B cell (primary cell): ENCODE measurements around the gene DNM2. TPM values are rescaled to one million over a fixed set of nuclear protein-coding genes. Genes with fewer than 3 reads are reported as not detected.

Experiments used
- ATAC-seq: fragments of 200-7000 bp; cut with Tn5 transposase; one replicate; pipeline ENCODE4 v1.10.0; 2021; ENCODE audit warnings: low read depth, mild to moderate bottlenecking, moderate number of reproducible peaks, moderate library complexity
- CTCF ChIA-PET: fragments of 350-600 bp; sonication (Branson Sonifier 250); formaldehyde crosslinking; loops from one replicate; lab custom pipeline; 2021; ENCODE audit warnings: antibody characterized with exemption, inconsistent platforms; lab: Charles Lee
- POLR2A ChIA-PET: fragments of 350-600 bp; sonication (Branson Sonifier 250); formaldehyde crosslinking; loops from one replicate; lab custom pipeline; 2021; ENCODE audit warnings: antibody characterized with exemption; lab: Charles Lee
- DNase-seq: peaks from one replicate; pipeline ENCODE4 v3.0.0; 2013
- H2AFZ ChIP-seq: 2 replicates; pipeline ENCODE4 v1.6.1; 2012; ENCODE audit warnings: mild to moderate bottlenecking, low read depth, low read length; ENCODE audit not compliant: insufficient read depth, poor library complexity, severe bottlenecking
- H3K27ac ChIP-seq, 2 donors: 1 replicate in 1 of 2; 2 replicates in 1 of 2; pipeline ENCODE4 v1.5.1; 2012 to 2013; ENCODE audit warnings: low read length in 2 of 2, mild to moderate bottlenecking in 2 of 2, moderate library complexity in 1 of 2
- H3K27me3 ChIP-seq, 4 experiments: fragments of 200-600 bp in 1 of 4; sonication (generic) in 1 of 4; replicated peaks in 1 of 4; 1 replicate in 2 of 4; 2 replicates in 2 of 4; pipeline versions ENCODE4 v1.6.1 to v1.7.0; 2013 to 2016; ENCODE audit warnings: low read length in 3 of 4, mild to moderate bottlenecking in 2 of 4, mixed read lengths in 1 of 4, moderate library complexity in 1 of 4; ENCODE audit not compliant: insufficient read depth in 4 of 4, control insufficient read depth in 3 of 4; ENCODE audit errors: control extremely low read depth in 1 of 4
- H3K36me3 ChIP-seq, 2 experiments: replicated peaks in 1 of 2; 1 replicate in 1 of 2; 2 replicates in 1 of 2; pipeline versions ENCODE4 v1.6.1 to v1.7.1; 2013; ENCODE audit warnings: low read length in 1 of 2; ENCODE audit not compliant: insufficient read depth in 2 of 2, control insufficient read depth in 1 of 2; ENCODE audit errors: control extremely low read depth in 1 of 2, extremely low read depth in 1 of 2
- H3K4me1 ChIP-seq, 2 donors: fragments of 200-600 bp in 1 of 2; sonication (generic) in 1 of 2; 1 replicate in 1 of 2; 2 replicates in 1 of 2; pipeline versions ENCODE4 v1.5.1 to v1.6.1; 2013 to 2017; ENCODE audit warnings: low read length in 2 of 2; ENCODE audit not compliant: control insufficient read depth in 2 of 2, insufficient read depth in 2 of 2
- H3K4me2 ChIP-seq: replicated peaks from 2 replicates; pipeline ENCODE3; 2012; ENCODE audit warnings: mild to moderate bottlenecking, low read depth, low read length; ENCODE audit not compliant: poor library complexity, severe bottlenecking
- H3K4me3 ChIP-seq, 5 experiments: fragments of 200-600 bp in 1 of 5; sonication (generic) in 1 of 5; 1 replicate in 3 of 5; 2 replicates in 2 of 5; pipeline versions ENCODE4 v1.5.1 to v1.7.0; 2011 to 2016; ENCODE audit warnings: low read length in 4 of 5, mild to moderate bottlenecking in 4 of 5, low read depth in 2 of 5, control low read depth in 1 of 5, moderate library complexity in 1 of 5; ENCODE audit not compliant: insufficient read depth in 1 of 5; ENCODE audit errors: control extremely low read depth in 1 of 5, extremely low read depth in 1 of 5
- H3K79me2 ChIP-seq: fragments of 200-600 bp; sonication (generic); one replicate; pipeline ENCODE4 v1.6.0; 2016; ENCODE audit warnings: low read length; ENCODE audit not compliant: control insufficient read depth, insufficient read depth
- H3K9ac ChIP-seq: fragments of 200-600 bp; sonication (generic); 2 replicates; pipeline ENCODE4 v1.6.1; 2017; ENCODE audit warnings: mild to moderate bottlenecking, low read length, moderate library complexity
- H3K9me3 ChIP-seq, 3 donors: one replicate each; pipeline versions ENCODE4 v1.6.1 to v1.7.1; 2013; ENCODE audit warnings: low read length in 2 of 3; ENCODE audit not compliant: control insufficient read depth in 2 of 3, insufficient read depth in 1 of 3; ENCODE audit errors: control extremely low read depth in 1 of 3
- H4K20me1 ChIP-seq: 2 replicates; pipeline ENCODE4 v1.6.0; 2012; ENCODE audit warnings: mild to moderate bottlenecking, low read length; ENCODE audit not compliant: insufficient read depth, control insufficient read depth, poor library complexity, severe bottlenecking
- H3K27ac Mint-ChIP-seq: one replicate; pipeline ENCODE4 v1.8.0; 2021; ENCODE audit warnings: mixed read lengths
- H3K27me3 Mint-ChIP-seq: one replicate; pipeline ENCODE4 v1.8.0; 2021; ENCODE audit warnings: mixed read lengths
- H3K4me1 Mint-ChIP-seq: one replicate; pipeline ENCODE4 v1.8.0; 2021; ENCODE audit warnings: mixed read lengths
- H3K4me3 Mint-ChIP-seq: one replicate; pipeline ENCODE4 v1.8.0; 2021; ENCODE audit warnings: mixed read lengths
- H3K9me3 Mint-ChIP-seq: one replicate; pipeline ENCODE4 v1.8.0; 2022; ENCODE audit warnings: mixed read lengths; ENCODE audit not compliant: insufficient read depth
- EZH2 ChIP-seq: IDR thresholded peaks from 2 replicates; pipeline ENCODE4 v1.6.1; 2012; ENCODE audit warnings: borderline replicate concordance, low read depth, mild to moderate bottlenecking, moderate library complexity, low read length; ENCODE audit not compliant: insufficient read depth, poor library complexity, severe bottlenecking
- WGBS: methylation state at CpG from one replicate; pipeline ENCODE4 v1.1.5; 2013; ENCODE audit warnings: missing lambda C conversion rate; ENCODE audit not compliant: insufficient coverage; 5-methylcytosine and 5-hydroxymethylcytosine counted together
- intact Hi-C: fragments of 100-400 bp; cut with micrococcal nuclease; formaldehyde crosslinking; loops from one replicate; pipeline ENCODE4 v1.10.0; 2022
- polyA plus RNA-seq: library from polyadenylated mRNA; depleted of rRNA; stranded (reverse); fragments of >200 nt; gene quantifications from 2 replicates; pipeline ENCODE4 v1.2.3, GENCODE V29; 2012
- total RNA-seq, 2 donors: library from RNA; stranded (reverse); fragments of 120-200 nt in 1 of 2; gene quantifications; 1 replicate in 1 of 2; 2 replicates in 1 of 2; pipeline versions ENCODE4 v1.2.3 to v1.2.4, GENCODE V29; 2013 to 2022
- TF ChIP-seq, protein P1 (sequence below): fragments of 200-600 bp; IDR thresholded peaks from one replicate; pipeline ENCODE4 v1.8.0; 2022; ENCODE audit warnings: antibody characterized with exemption, mild to moderate bottlenecking

DNM2 gene
- total and polyA plus RNA-seq, 2 donors (not counting 1 experiment from before 2014, with no cell fraction given), result 163 to 353 TPM

DNA sequence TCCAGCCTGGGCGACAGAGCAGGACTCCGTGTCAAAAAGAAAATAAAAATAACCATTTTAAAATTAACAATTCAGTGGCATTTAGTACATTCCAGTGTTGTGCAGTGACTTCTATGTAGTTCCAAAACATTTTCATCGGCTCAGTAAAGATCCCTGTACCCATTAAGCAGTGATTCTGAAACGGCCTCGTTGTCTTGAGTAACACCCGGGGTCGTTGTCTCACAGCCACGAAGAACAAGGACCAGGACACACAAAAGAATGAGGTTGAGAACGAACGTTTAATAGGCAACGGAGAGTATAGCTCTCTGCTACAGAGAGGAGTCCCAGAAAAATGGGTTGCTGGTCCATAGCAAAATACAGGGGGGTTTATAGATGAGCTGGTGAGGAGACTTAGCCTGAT lies 120.5 kb downstream of the DNM2 start:
- Histone ChIP-seq H3K4me2 (no peak overlapping the region), H3K79me2 (no peaks in the 10 kb centered on the region), H3K9ac (no peak overlapping the region), H3K4me1 (peaks cover 7 to 17% of the 10 kb centered on the region in 2 donors), H4K20me1 (peaks cover 7% of the 10 kb centered on the region), H3K36me3 (no peaks in the 10 kb centered on the region), H3K4me3 (no peak overlapping the region), H3K27me3 (no peaks in the 10 kb centered on the region), H3K9me3 (peaks cover 1 to 31% (median 9%) of the 10 kb centered on the region in 3 donors), H3K27ac (no peak overlapping the region), H2AFZ (no peak overlapping the region)
- ATAC-seq (no peak), DNase-seq (peak; percentile 13)
- TF ChIP-seq, protein P1, sequence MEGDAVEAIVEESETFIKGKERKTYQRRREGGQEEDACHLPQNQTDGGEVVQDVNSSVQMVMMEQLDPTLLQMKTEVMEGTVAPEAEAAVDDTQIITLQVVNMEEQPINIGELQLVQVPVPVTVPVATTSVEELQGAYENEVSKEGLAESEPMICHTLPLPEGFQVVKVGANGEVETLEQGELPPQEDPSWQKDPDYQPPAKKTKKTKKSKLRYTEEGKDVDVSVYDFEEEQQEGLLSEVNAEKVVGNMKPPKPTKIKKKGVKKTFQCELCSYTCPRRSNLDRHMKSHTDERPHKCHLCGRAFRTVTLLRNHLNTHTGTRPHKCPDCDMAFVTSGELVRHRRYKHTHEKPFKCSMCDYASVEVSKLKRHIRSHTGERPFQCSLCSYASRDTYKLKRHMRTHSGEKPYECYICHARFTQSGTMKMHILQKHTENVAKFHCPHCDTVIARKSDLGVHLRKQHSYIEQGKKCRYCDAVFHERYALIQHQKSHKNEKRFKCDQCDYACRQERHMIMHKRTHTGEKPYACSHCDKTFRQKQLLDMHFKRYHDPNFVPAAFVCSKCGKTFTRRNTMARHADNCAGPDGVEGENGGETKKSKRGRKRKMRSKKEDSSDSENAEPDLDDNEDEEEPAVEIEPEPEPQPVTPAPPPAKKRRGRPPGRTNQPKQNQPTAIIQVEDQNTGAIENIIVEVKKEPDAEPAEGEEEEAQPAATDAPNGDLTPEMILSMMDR, result no peak
- no peak for TF ChIP-seq EZH2
- intact Hi-C loops, result loop anchor here (5.0 kb wide), 1 partner anchor 1021 kb away; the partner anchor contains the start of gene FBXL12
- H3K27me3 Mint-ChIP-seq, result no peaks in the 10 kb centered on the region
- no peak overlapping the region for H3K27ac Mint-ChIP-seq
- peaks cover 6% of the 10 kb centered on the region for H3K9me3 Mint-ChIP-seq
- 96% methylated on average over 9 of the region's 11 CpGs for WGBS
- no peak overlapping the region for H3K4me3 Mint-ChIP-seq
- ChIA-PET CTCF (interaction anchor here (1.2 kb wide), 1 partner anchor 26 kb away, joined by 5 read pairs; no protein-coding TSS in a partner anchor), POLR2A (no interaction called here)
- peaks cover 14% of the 10 kb centered on the region for H3K4me1 Mint-ChIP-seq
